ENCODE data around the gene TNXB.
"Not testable (repeated sequence)": the region's sequence is repeated elsewhere in the genome, so short reads cannot be mapped to it uniquely, and the experiment has no call there.

The TNXB gene

GRCh38 chr6:32110632-32111031 is 1.5 kb upstream of the TNXB start:
- DNase-seq (ENCODE audit: low spot score), result no peak

- no peak for DNase-seq (ENCODE audit: low spot score)
These were observed 625 bp upstream of the TNXB start for GRCh38 chr6:32109765-32110160.

GRCh38 chr6:32108727-32109113 is 418 bp downstream of the TNXB start:
- no peak for DNase-seq (ENCODE audit: low spot score)

GRCh38 chr6:32108094-32108627 is 977 bp downstream of the TNXB start:
- no peak for DNase-seq (ENCODE audit: low spot score)

GRCh38 chr6:32107406-32107805 is 1.7 kb downstream of the TNXB start:
- DNase-seq (ENCODE audit: low spot score), result no peak

- DNase-seq (ENCODE audit: low spot score), result no peak
These were observed 3.7 kb downstream of the TNXB start for GRCh38 chr6:32105433-32105832.

GRCh38 chr6:32102255-32102654 is 6.9 kb downstream of the TNXB start:
- no peak for DNase-seq (ENCODE audit: low spot score)

- DNase-seq (ENCODE audit: low spot score), result not testable (repeated sequence)
These were observed 8.9 kb downstream of the TNXB start for GRCh38 chr6:32100251-32100650.

- DNase-seq (ENCODE audit: low spot score), result no peak
These were observed 11.8 kb downstream of the TNXB start for GRCh38 chr6:32097364-32097763.

- DNase-seq (ENCODE audit: low spot score), result no peak
These were observed 12.5 kb downstream of the TNXB start for GRCh38 chr6:32096394-32097258.

- DNase-seq (ENCODE audit: low spot score), result no peak
These were observed 13.1 kb downstream of the TNXB start for GRCh38 chr6:32096087-32096393.

GRCh38 chr6:32095338-32096086 is 13.6 kb downstream of the TNXB start:
- no peak for DNase-seq (ENCODE audit: low spot score)

- DNase-seq (ENCODE audit: low spot score), result no peak
These were observed 16.2 kb downstream of the TNXB start for GRCh38 chr6:32092760-32093497.

GRCh38 chr6:32089082-32089828 is 19.9 kb downstream of the TNXB start:
- DNase-seq (ENCODE audit: low spot score), result no peak

- DNase-seq (ENCODE audit: low spot score), result no peak
These were observed 20.6 kb downstream of the TNXB start for GRCh38 chr6:32088487-32089049.

- DNase-seq (ENCODE audit: low spot score), result no peak
These were observed 21.3 kb downstream of the TNXB start for GRCh38 chr6:32087574-32088486.

GRCh38 chr6:32086661-32087573 is 22.2 kb downstream of the TNXB start:
- DNase-seq (ENCODE audit: low spot score), result peak; percentile 42

- DNase-seq (ENCODE audit: low spot score), result no peak
These were observed 23.2 kb downstream of the TNXB start for GRCh38 chr6:32085759-32086459.

GRCh38 chr6:32084780-32085179 is 24.4 kb downstream of the TNXB start:
- no peak for DNase-seq (ENCODE audit: low spot score)
